IMR-90 (cell line): ENCODE data around the gene CCSER1. TPM values are rescaled to one million over a fixed set of nuclear protein-coding genes. Genes with fewer than 3 reads are reported as not detected.
A peak's percentile ranks its signal among the peaks of the same experiment; 100 is the strongest.

ENCODE experiments used
- ATAC-seq: fragments of 200-7000 bp; cut with Tn5 transposase; 2 replicates; pipeline ENCODE4 v1.9.1; 2020; ENCODE audit warnings: low read depth, mild to moderate bottlenecking, moderate library complexity
- BruUV-seq: library from RNA; stranded (reverse); fragments of 400-500 nt; replicated peaks from 2 replicates; lab custom pipeline; 2021; lab: Mats Ljungman, UMichigan
- CTCF ChIA-PET: fragments of 300-600 bp; formaldehyde crosslinking; extraction: SDS; loops from one replicate; lab custom pipeline; 2021; ENCODE audit warnings: antibody characterized with exemption; lab: Yijun Ruan, JAX
- POLR2A ChIA-PET: fragments of 300-600 bp; sonication (Branson Sonifier 250); formaldehyde crosslinking; loops from one replicate; lab custom pipeline; 2022; ENCODE audit warnings: antibody characterized with exemption; ENCODE audit not compliant: unreplicated experiment; lab: Charles Lee
- DNase-seq: peaks from one replicate; pipeline ENCODE4 v3.0.0; 2013
- H2AFZ ChIP-seq: replicated peaks from 2 replicates; pipeline ENCODE3; 2013; ENCODE audit warnings: low read length, mild to moderate bottlenecking; ENCODE audit not compliant: poor library complexity
- H2AK5ac ChIP-seq: 2 replicates; pipeline ENCODE4 v1.6.1; 2013; ENCODE audit warnings: low read depth, low read length, inconsistent platforms
- H2AK9ac ChIP-seq: replicated peaks from 2 replicates; pipeline ENCODE3; 2013; ENCODE audit warnings: mild to moderate bottlenecking, low read depth, low read length, moderate library complexity; ENCODE audit not compliant: poor library complexity
- H2BK120ac ChIP-seq: 2 replicates; pipeline ENCODE4 v1.6.1; 2013; ENCODE audit warnings: low read depth, low read length, inconsistent platforms
- H2BK15ac ChIP-seq: 3 replicates; pipeline ENCODE4 v1.6.1; 2013; ENCODE audit warnings: low read depth, low read length, inconsistent platforms
- H2BK20ac ChIP-seq: 2 replicates; pipeline ENCODE4 v1.6.1; 2013; ENCODE audit warnings: low read depth, mild to moderate bottlenecking, inconsistent platforms, low read length, moderate library complexity
- H2BK5ac ChIP-seq: 2 replicates; pipeline ENCODE4 v1.6.1; 2013; ENCODE audit warnings: mild to moderate bottlenecking, low read depth, low read length, inconsistent platforms; ENCODE audit not compliant: poor library complexity, severe bottlenecking
- H3K14ac ChIP-seq: replicated peaks from 2 replicates; pipeline ENCODE4 v1.6.1; 2013; ENCODE audit warnings: low read depth, low read length, inconsistent platforms
- H3K18ac ChIP-seq: 2 replicates; pipeline ENCODE4 v1.6.1; 2013; ENCODE audit warnings: low read depth, low read length, control low read depth
- H3K23ac ChIP-seq: 2 replicates; pipeline ENCODE4 v1.6.1; 2013; ENCODE audit warnings: low read depth, low read length, inconsistent platforms
- H3K27ac ChIP-seq: 2 replicates; pipeline ENCODE4 v1.5.1; 2013; ENCODE audit warnings: mild to moderate bottlenecking, control low read depth, low read length; ENCODE audit not compliant: insufficient read depth
- H3K27me3 ChIP-seq: 2 replicates; pipeline ENCODE4 v1.6.1; 2013; ENCODE audit warnings: low read length; ENCODE audit not compliant: control insufficient read depth, insufficient read depth
- H3K36me3 ChIP-seq: 2 replicates; pipeline ENCODE4 v1.6.1; 2013; ENCODE audit warnings: low read length, mixed read lengths; ENCODE audit not compliant: control insufficient read depth, insufficient read depth
- H3K4ac ChIP-seq: 2 replicates; pipeline ENCODE4 v1.6.1; 2013; ENCODE audit warnings: low read depth, low read length, inconsistent platforms
- H3K4me1 ChIP-seq: 2 replicates; pipeline ENCODE4 v1.6.1; 2013; ENCODE audit warnings: low read length, mixed read lengths; ENCODE audit not compliant: control insufficient read depth, insufficient read depth
- H3K4me2 ChIP-seq: 2 replicates; pipeline ENCODE4 v1.6.1; 2013; ENCODE audit warnings: low read depth, mild to moderate bottlenecking, control low read depth, low read length, moderate library complexity
- H3K4me3 ChIP-seq: 2 replicates; pipeline ENCODE4 v1.5.1; 2013; ENCODE audit warnings: low read depth, mild to moderate bottlenecking, control low read depth, low read length, moderate library complexity; ENCODE audit not compliant: insufficient read depth
- H3K56ac ChIP-seq: 2 replicates; pipeline ENCODE4 v1.6.1; 2013; ENCODE audit warnings: low read length, inconsistent platforms; ENCODE audit not compliant: insufficient read depth; ENCODE audit errors: extremely low read depth
- H3K79me1 ChIP-seq, 2 experiments: 2 replicates each; pipeline ENCODE4 v1.6.1; 2013; ENCODE audit warnings: low read length in 2 of 2, inconsistent platforms in 1 of 2, low read depth in 1 of 2
- H3K9ac ChIP-seq: 2 replicates; pipeline ENCODE4 v1.6.1; 2013; ENCODE audit warnings: low read depth, low read length, control low read depth
- H3K9me1 ChIP-seq: 2 replicates; pipeline ENCODE4 v1.6.1; 2013; ENCODE audit warnings: low read length, inconsistent platforms; ENCODE audit not compliant: insufficient read depth
- H3K9me3 ChIP-seq: 2 replicates; pipeline ENCODE4 v1.6.1; 2013; ENCODE audit warnings: low read length; ENCODE audit not compliant: control insufficient read depth, insufficient read depth
- H4K20me1 ChIP-seq: 2 replicates; pipeline ENCODE4 v1.6.1; 2013; ENCODE audit warnings: low read length, inconsistent platforms; ENCODE audit not compliant: insufficient read depth
- H4K5ac ChIP-seq: 2 replicates; pipeline ENCODE4 v1.6.1; 2013; ENCODE audit warnings: mild to moderate bottlenecking, low read depth, low read length, control low read depth
- H4K8ac ChIP-seq, 2 experiments: 2 replicates each; pipeline ENCODE4 v1.6.1; 2013; ENCODE audit warnings: low read depth in 2 of 2, low read length in 2 of 2, control low read depth in 1 of 2, inconsistent platforms in 1 of 2
- H4K91ac ChIP-seq: 2 replicates; pipeline ENCODE4 v1.6.1; 2013; ENCODE audit warnings: low read depth, low read length, inconsistent platforms; ENCODE audit not compliant: insufficient read depth
- FOS ChIP-seq: fragments of 150-350 bp; IDR thresholded peaks from 2 replicates; pipeline ENCODE4 v1.6.1; 2016; ENCODE audit warnings: low read depth, low read length
- MAFK ChIP-seq: IDR thresholded peaks from 2 replicates; pipeline ENCODE4 v1.6.1; 2012; ENCODE audit warnings: low read depth, low read length, improper control_type of control experiment
- MAZ ChIP-seq: IDR thresholded peaks from 2 replicates; pipeline ENCODE4 v1.6.1; 2012; ENCODE audit warnings: low read depth, mild to moderate bottlenecking, low read length, improper control_type of control experiment, moderate library complexity, borderline replicate concordance
- MXI1 ChIP-seq: IDR thresholded peaks from 2 replicates; pipeline ENCODE4 v1.6.1; 2012; ENCODE audit warnings: low read depth, mild to moderate bottlenecking, low read length, moderate library complexity, borderline replicate concordance
- NFE2L2 ChIP-seq: fragments of 150-350 bp; IDR thresholded peaks from 2 replicates; pipeline ENCODE4 v1.6.1; 2016; ENCODE audit warnings: low read depth, mild to moderate bottlenecking, low read length
- POLR2A ChIP-seq: IDR thresholded peaks from 2 replicates; pipeline ENCODE4 v1.6.1; 2012; ENCODE audit warnings: mild to moderate bottlenecking, low read depth, low read length
- RAD21 ChIP-seq: IDR thresholded peaks from 2 replicates; pipeline ENCODE4 v1.6.1; 2012; ENCODE audit warnings: low read length, improper control_type of control experiment
- RCOR1 ChIP-seq: IDR thresholded peaks from 2 replicates; pipeline ENCODE4 v1.6.1; 2012; ENCODE audit warnings: mild to moderate bottlenecking, low read length, improper control_type of control experiment; ENCODE audit not compliant: insufficient replicate concordance
- SMC3 ChIP-seq: fragments of 150-350 bp; IDR thresholded peaks from 2 replicates; pipeline ENCODE4 v1.6.1; 2016; ENCODE audit warnings: low read depth, mild to moderate bottlenecking, antibody characterized with exemption, low read length, moderate library complexity
- WGBS, 2 experiments: methylation state at CpG; one replicate each; pipeline versions ENCODE4 v1.1.5 to v1.1.7; 2013; ENCODE audit warnings: missing lambda C conversion rate in 2 of 2; ENCODE audit not compliant: insufficient read length in 1 of 2; ENCODE audit errors: extremely low coverage in 2 of 2; 5-methylcytosine and 5-hydroxymethylcytosine counted together
- dilution Hi-C: fragments of 300-500 bp; cut with HindIII; formaldehyde crosslinking; loops from one replicate; pipeline ENCODE4 v1.14.3; 2018; ENCODE audit warnings: low sequenced_read_pairs; ENCODE audit not compliant: unreplicated experiment
- in situ Hi-C: fragments of 300-500 bp; cut with MboI; formaldehyde crosslinking; loops from 3 replicates; pipeline ENCODE4 v1.14.3; 2019; ENCODE audit warnings: low sequenced_read_pairs, inconsistent platforms, mixed read lengths
- intact Hi-C: fragments of 100-400 bp; cut with micrococcal nuclease; formaldehyde crosslinking; loops from 2 replicates; pipeline ENCODE4 v1.10.0; 2022
- polyA plus RNA-seq, 3 experiments: library from polyadenylated mRNA; depleted of rRNA; stranded (reverse); fragments of >200 nt; gene quantifications; 2 replicates each; pipeline ENCODE4 v1.2.3, GENCODE V29; 2012; ENCODE audit warnings: low replicate concordance in 1 of 3
- total RNA-seq: library from RNA; depleted of rRNA; stranded (reverse); fragments of >200 nt; gene quantifications from 2 replicates; pipeline ENCODE4 v1.2.3, GENCODE V29; 2012
- TF ChIP-seq, protein P1 (sequence below): conservative IDR thresholded peaks from 2 replicates; pipeline ENCODE4 v1.5.1; 2012; ENCODE audit warnings: mild to moderate bottlenecking, low read depth, low read length, improper control_type of control experiment
- TF ChIP-seq, protein P2 (sequence below): fragments of 150-350 bp; IDR thresholded peaks from 2 replicates; pipeline ENCODE4 v1.6.1; 2016; ENCODE audit warnings: low read depth, mild to moderate bottlenecking, low read length, moderate library complexity, borderline replicate concordance

CCSER1 gene
- total and polyA plus RNA-seq, 2 of the 4 experiments (the other 2 are of a cell fraction), result not detected

DNA sequence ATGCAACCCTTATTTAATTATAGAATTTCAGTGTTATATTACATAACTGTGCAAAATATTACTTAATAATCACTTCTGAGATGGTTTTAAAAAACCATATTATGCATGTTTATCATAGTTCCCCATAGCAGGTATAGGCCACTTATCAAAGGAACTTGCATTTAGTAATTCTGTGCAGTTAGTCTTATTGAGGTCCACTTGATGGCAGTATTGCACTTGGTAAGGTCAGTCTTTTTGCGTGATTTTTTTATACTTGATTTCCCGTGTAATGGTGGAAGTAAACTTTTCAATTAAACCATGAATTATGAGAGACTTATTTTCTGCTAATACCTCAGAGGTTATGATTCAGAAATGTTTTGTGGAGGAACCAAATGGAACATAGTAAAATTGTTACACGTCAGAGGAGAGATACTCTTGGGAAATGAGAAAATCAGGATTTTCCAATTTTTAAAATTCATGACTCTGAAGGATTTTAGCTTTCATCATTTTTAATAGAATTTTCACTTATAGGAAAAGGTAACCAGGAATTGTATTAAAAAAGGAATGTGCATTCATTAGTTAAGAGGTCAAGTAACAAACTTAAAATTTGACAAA lies 230.0 kb downstream of the CCSER1 start:
- Histone ChIP-seq H2AK5ac (no peak overlapping the region), H3K36me3 (no peaks in the 10 kb centered on the region), H2AFZ (no peak overlapping the region), H3K4me2 (peak overlapping the region; percentile 69), H3K9me3 (no peaks in the 10 kb centered on the region), H3K18ac (no peak overlapping the region), H3K9ac (peak overlapping the region; percentile 37; the same call in 1 of the 2 replicates), H3K56ac (no peak overlapping the region), H3K9me1 (no peaks in the 10 kb centered on the region), H3K4me3 (no peak overlapping the region), H3K14ac (no peak overlapping the region), H4K8ac (peak overlapping the region in 1 of 2 experiments; percentile 60; a peak in 1 of 4 replicates), H3K4me1 (no peaks in the 10 kb centered on the region), H3K4ac (no peak overlapping the region), H4K20me1 (no peaks in the 10 kb centered on the region), H2BK5ac (no peak overlapping the region), H3K27ac (no peak overlapping the region), H4K91ac (no peak overlapping the region), H4K5ac (no peak overlapping the region), H3K27me3 (no peaks in the 10 kb centered on the region), H2BK20ac (no peak overlapping the region), H3K23ac (no peak overlapping the region), H2AK9ac (no peak overlapping the region), H2BK120ac (no peak overlapping the region), H3K79me1 (no peaks in the 10 kb centered on the region), H2BK15ac (no peak overlapping the region)
- ATAC-seq (peak; percentile 62), DNase-seq (peak; percentile 77)
- dilution Hi-C loops, result no loop called here
- intact Hi-C loops, result loop anchor here (2.0 kb wide), 1 partner anchor 42 kb away; no protein-coding TSS in a partner anchor
- CTCF ChIA-PET, result no interaction called here
- BruUV-seq, result no TSS peak
- in situ Hi-C loops, result no loop called here
- POLR2A ChIA-PET, result no interaction called here
- TF ChIP-seq FOS, result no peak
- no peak for TF ChIP-seq POLR2A
- no peak for TF ChIP-seq MXI1
- TF ChIP-seq, protein P1, sequence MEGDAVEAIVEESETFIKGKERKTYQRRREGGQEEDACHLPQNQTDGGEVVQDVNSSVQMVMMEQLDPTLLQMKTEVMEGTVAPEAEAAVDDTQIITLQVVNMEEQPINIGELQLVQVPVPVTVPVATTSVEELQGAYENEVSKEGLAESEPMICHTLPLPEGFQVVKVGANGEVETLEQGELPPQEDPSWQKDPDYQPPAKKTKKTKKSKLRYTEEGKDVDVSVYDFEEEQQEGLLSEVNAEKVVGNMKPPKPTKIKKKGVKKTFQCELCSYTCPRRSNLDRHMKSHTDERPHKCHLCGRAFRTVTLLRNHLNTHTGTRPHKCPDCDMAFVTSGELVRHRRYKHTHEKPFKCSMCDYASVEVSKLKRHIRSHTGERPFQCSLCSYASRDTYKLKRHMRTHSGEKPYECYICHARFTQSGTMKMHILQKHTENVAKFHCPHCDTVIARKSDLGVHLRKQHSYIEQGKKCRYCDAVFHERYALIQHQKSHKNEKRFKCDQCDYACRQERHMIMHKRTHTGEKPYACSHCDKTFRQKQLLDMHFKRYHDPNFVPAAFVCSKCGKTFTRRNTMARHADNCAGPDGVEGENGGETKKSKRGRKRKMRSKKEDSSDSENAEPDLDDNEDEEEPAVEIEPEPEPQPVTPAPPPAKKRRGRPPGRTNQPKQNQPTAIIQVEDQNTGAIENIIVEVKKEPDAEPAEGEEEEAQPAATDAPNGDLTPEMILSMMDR, result peak; percentile 69
- no peak for TF ChIP-seq MAFK
- peak; percentile 51 for TF ChIP-seq SMC3
- TF ChIP-seq MAZ, result no peak
- TF ChIP-seq RCOR1, result no peak
- TF ChIP-seq, protein P2, sequence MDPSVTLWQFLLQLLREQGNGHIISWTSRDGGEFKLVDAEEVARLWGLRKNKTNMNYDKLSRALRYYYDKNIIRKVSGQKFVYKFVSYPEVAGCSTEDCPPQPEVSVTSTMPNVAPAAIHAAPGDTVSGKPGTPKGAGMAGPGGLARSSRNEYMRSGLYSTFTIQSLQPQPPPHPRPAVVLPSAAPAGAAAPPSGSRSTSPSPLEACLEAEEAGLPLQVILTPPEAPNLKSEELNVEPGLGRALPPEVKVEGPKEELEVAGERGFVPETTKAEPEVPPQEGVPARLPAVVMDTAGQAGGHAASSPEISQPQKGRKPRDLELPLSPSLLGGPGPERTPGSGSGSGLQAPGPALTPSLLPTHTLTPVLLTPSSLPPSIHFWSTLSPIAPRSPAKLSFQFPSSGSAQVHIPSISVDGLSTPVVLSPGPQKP, result no peak
- TF ChIP-seq NFE2L2, result no peak
- peak; percentile 77 for TF ChIP-seq RAD21
- WGBS, 2 experiments, result no CpG with 5 or more reads among the region's 3 CpGs
